Ammon's horn (tissue), 1 donor: ENCODE measurements around the gene RSPH3.
A peak's percentile ranks its signal among the peaks of the same experiment; 100 is the strongest.
"Not testable (repeated sequence)": the region's sequence is repeated elsewhere in the genome, so short reads cannot be mapped to it uniquely, and the experiment has no call there.

Experiments
- DNase-seq: peaks from one replicate; pipeline ENCODE4 v3.0.0-alpha.2; 2016; ENCODE audit warnings: low spot score

The RSPH3 gene

DNA sequence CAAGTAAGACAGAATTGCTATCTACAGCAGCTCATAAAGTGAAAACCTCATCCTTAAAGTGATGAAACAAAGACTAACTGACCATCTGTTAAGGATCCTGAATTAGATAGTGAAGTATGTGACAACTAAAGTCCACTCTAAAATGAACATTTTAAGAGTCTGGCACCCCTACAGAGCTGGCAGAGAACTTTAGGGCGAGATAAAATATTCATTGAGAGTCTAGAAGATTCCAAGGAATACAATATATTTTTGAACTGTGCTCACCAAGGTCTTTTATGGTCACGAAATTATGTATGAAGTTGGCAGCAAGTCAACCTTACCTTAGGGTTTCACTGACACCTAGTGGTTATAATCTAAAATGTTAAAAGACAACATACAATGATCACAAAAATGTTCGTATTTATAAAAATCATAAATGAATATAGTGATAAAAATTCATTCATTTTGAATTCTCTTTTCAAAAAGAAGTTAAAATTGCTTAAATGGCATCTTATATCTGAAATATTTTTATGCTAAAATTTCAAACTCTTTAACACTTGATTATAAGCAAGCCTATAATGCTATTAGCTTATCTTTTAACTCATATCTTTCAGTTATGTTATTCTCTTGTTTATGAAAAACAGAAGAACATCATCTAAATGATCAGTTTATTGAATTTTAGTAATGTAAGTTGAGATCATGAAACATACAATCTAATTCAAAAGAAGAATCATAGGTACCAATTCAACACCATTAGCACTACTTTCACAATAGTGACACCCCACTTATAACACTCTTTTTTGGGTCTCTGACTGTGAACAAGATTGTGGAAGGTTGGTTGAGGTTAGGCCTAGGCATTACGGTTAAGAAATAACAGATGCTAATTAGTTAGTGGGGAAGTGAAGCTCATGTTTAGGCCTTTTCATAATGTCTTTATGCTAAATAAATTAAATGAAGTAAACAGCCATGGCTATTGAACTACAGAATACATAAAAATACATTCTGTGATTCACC, 27.5 kb downstream of the RSPH3 start:
- DNase-seq: peak; percentile 40

DNA sequence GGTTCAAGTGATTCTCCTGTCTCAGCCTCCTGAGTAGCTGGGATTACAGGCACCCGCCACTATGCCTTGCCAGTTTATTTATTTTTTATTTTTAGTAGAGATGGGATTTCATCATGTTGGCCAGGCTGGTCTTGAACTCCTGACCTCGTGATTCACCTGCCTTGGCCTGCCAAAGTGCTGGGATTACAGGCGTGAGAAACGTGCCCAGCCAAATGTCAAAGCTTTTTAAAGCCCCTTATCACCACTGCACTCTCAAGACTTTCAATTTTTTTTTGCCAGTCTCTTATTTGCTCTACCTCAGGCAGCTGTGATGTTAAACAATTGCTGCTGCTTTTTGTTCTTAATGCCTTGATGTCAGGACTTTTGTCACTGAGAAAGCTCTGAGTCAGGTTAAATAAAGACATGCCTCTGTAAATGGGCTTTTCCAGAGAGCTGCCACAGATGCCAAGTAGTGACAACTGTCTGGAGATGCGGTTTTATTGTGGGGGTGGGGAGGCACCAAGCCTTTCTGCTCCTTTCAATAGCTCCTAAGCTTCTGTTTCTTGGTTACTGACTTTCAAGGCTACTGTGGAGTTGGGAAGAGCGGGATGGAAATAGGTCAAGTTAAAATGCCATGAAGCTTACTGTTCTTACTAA, 29.2 kb downstream of the RSPH3 start:
- DNase-seq: peak; percentile 14

DNA sequence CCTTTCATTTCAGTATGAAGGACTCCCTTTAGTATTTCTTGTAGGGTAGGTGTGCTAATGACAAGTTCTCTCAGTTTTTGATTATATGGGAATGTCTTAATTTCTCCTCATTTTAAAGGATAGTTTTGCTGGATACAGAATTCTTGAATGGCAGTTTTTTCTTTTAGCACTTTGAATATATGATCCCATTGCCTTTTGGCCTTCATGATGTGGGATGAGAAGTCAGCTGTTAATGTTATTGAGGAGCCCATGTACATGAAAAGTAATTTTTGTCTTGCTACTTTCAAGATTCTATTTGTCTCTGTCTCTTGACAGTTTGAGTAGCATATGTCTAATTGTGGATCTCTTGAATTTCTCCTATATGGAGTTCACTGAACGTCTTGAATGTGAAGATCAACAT, 30.9 kb downstream of the RSPH3 start:
- DNase-seq: no peak

DNA sequence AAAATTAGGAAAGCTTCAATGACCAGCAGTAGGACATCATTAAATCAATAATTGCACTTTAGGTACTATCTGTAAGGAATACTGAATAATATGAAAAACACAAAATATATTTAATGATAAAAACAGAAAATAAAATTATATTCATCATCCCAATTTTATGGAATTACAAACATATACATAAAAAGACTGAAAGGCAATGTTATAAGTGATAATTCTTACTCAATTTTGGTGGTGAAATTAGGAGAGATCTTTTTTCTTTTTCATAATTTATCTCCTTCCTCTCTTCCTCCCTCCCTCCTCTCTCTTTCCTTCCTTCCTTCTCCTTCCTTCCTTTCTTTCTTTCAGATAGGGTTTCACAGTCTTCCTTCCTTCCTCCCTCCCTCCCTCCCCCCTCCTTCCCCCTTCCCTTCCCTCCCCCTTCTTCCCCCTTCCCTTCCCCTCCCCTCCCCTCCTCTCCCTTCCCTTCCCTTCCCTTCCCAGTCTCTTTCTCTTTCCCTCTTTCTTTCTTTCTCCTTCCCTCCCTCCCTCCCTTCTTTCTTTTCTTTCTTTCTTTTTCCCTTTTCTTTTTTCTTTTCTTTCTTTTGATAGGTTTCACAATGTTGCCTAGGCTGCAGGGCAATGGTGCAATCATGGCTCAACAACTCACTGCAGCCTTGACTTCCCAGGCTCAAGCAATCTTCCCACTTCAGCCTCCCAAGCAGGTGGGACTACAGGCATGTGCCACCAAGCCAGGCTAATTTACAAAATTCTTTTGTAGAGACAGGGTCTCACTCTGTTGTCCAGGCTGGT, 36.8 kb downstream of the RSPH3 start:
- no peak for DNase-seq

DNA sequence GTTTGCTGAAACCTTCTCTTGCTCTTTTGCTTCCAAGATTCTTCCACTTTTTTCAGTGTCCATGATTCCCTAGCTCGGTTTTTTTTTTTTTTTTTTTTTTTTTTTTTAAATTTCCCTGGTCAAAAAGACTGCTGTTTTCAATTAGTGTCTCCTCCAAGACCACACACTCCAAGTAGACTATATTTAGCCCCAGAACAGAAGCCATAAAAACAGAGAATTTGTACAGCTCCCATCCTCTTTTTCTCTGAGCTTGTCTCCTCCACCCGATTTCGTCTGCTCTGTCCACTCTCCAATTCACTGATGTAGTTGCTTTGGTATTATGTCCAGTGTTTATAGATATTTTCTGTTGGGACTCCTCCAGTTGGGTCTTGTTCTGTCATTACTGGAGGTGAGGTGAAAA, 37.6 kb downstream of the RSPH3 start:
- DNase-seq: no peak

DNA sequence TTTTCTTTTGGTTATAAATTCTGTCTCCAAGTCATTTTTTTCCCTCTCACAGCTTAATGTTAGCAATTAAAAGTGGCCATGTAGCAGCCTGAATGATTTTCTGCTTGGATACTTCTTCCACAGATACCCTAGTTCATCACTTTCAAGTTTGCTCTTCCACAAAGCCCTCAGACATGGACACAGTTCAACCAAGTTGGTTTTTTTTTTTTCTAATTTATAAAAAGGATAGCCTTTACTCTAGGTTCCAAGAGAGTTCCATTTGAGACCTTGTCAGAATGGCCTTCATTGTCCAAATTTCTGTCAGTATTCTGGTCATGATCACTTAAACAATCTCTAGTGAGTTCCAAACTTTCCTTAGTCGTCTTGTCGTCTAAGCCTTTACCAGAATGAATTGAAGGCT, 40.0 kb downstream of the RSPH3 start:
- DNase-seq: peak; percentile 23

DNA sequence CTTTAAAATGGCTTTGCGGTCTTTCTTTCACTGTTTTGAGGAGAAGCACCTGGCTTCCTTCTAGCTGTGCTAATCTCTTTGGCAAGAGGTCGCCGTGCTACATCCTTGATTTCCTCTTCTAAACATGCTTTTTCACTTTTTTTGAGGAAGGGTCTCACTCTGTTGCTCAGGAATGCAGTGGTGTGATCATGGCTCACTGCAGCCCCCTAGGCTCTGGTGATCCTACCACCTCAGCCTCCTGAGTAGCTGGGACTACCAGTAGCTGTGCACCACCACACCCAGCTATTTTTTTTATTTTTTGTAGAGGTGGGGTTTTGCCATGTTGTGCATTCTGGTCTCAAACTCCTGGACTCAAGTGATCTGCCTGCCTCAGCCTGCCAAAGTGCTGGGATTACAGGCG, 40.5 kb downstream of the RSPH3 start:
- no peak for DNase-seq

DNA sequence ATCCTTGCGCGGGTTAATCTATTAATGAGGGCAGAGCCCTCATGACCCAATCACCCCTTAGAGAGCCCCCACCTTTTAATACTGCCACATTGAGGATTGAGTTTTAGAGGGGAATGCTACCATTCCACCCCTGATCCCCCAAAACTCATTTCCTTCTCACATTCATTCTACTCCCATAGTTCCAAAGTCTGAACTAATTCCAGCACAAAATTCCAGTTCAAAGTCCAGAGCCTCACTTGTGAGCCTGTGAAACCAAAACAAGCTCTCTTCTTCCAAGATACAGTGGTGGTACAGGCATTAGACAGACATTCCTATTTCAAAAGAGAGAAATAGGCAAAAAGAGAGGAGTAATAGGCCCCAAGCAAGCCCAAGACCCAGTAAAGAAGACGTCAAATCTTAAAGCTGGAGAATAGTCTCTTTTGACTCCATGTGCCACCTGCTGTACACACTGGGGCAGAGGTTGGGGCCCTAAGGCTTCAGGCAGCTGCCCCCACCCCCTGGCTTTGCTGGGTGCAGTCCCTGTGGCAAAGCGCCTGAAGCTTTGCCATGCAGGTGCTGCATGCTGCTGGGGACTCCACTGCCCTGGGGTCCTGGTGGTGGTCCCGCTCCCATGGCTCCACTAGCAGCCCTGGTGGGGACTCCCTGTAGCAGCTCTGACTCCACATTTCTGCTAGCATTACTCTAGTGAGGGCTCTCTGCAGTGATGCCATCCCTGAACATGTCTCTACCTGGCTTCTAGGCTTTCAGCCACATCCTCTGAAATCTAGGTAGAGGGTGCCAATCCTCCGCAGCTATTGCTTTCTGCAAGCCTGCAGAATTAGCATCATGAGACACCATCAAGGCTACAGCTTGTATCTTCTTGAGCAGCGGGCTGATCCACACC, 41.3 kb downstream of the RSPH3 start:
- DNase-seq: no peak

DNA sequence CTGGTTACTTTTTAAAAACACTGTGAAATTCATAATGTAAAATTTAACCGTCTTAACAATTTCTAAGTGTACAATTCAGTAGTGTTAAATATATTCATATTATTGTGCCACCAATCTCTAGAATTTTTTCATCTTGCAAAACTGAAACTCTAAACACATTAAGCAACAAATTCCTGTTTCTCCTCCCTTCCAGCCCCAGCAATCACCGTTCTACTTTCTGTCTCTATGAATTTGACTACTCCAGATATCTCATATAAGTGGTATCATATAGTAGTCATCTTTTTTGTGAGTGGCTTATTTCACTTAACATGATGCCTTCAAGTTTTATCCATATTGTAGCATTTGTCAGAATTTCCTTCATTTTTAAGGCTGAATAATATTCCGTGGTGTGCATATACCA, 44.7 kb downstream of the RSPH3 start:
- no peak for DNase-seq

DNA sequence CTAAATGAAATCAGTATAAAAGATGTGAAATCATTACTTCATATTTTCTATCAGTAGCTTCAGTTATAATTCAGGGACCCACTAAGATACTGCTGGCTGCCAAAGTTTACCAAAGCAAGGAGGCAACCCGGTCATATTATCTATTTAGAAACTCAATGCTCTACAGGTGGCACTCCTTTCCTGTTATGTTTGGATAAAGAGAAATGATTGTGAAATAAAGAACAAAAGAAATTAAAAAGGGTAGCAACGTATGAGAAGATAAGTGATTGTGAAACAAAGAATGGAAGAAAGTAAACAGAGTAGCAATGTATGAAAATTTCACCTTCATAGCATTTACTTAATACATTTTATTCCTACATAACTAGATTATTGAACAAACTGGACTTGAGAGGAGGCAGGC, 45.2 kb downstream of the RSPH3 start:
- no peak for DNase-seq

DNA sequence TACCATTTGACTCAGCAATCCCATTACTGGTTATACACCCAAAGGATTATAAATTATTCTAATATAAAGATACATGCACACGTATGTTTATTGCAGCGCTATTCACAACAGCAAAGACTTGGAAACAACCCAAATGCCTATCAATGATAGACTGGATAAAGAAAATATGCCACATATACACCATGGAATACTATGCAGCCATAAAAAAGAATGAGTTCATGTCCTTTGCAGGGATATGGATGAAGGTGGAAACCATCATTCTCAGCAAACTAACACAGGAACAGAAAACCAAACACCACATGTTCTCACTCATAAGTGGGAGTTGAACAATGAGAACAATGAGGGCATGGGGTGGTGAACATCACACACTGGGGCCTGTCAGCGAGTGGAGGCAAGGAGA, 48.0 kb downstream of the RSPH3 start:
- not testable (repeated sequence) for DNase-seq

DNA sequence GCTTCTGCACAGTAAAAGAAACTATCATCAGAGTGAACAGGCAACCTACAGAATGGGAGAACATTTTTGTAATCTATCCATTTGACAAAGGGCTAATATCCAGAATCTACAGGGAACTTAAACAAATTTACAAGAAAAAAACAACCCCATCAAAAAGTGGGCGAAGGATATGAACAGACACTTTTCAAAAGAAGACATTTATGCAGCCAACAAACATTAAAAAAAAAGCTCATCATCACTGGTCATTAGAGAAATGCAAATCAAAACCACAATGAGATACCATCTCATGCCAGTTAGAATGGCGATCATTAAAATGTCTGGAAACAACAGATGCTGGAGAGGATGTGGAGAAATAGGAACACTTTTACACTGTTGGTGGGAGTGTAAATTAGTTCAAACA, 48.4 kb downstream of the RSPH3 start:
- not testable (repeated sequence) for DNase-seq

DNA sequence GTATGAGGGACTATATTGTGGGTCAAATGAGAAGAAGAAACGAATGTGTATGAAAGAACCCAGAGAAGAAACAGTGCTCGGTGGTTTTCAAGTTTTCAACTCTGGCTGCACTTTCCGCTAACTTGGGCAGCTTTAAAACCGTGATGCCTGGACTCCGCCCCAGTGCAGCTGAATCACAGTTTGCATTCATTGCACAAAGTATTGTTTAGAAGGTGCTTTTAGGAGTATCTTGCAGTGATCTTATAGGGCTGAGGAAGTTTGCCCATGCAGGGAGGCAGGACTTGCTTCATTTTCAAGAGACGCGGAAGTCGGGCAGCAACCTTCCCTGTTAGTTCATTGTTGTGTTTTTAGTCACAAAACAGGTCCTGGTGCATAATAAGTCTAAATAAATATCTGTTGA, 52.7 kb downstream of the RSPH3 start:
- DNase-seq: no peak

DNA sequence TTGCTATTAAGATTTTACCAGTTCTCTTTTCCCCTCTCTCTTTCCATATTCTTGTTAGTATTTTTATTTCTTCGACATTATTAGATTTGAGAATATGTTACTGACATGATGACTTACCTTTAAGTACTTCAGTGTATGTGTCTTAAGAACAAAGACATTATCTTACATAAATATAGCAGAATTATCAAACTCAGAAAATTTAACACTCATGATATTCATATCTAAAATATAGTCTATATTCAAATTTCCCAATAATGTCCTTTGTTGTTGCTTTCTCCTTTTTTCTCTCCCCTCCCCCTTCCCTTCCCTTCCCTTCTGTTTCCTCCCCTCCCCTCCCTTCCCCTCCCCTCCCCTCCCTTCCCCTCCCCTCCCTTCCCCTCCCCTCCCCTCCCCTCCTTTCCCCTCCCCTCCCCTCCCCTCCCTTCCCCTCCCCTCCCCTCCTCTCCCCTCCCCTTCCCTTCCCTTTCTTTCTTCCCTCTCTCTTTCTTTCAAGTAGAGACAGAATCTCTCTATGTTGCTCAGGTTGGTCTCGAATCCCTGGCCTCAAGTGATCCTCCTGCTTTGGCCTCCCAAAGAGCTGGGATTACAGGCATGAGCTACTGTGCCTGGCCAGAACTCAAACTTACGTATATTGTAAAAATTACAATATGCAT, 56.5 kb downstream of the RSPH3 start:
- no peak for DNase-seq

DNA sequence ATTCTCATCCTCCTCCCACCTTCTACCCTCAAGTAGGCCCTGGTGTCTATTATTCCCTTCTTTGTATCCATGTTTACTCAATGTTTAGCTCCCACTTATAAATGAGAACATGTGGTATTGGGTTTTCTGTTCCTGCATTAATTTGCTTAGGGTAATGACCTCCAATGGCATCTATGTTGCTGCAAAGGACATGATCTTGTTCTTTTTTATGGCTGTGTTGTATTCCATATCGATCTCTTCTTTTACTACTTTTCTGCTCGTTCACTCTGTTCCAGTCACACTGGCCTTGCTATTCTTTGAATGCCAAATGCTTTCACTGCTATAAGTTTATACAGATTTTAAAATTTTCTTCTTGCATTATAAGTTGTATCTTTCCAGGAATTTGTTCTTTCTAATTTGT, 57.7 kb downstream of the RSPH3 start:
- DNase-seq: no peak

DNA sequence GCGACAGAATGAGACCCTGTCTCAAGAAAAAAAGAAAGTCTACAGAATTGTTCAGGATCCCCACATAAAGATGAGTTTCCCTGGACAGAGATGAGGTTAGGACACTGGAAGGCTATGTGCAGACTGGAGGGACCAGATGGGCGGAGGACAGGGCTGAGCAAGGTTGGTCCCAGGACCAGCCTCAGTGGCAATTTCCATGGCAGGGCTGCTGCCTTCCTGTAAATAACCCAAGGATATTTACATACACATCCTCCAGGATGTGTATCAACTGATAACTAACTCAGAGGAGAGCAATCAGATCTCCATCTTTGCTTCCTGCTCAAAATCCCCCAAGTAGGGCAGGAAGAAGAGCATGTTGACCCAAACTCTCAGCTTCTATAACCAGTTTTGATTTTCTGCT, 58.8 kb downstream of the RSPH3 start:
- no peak for DNase-seq

DNA sequence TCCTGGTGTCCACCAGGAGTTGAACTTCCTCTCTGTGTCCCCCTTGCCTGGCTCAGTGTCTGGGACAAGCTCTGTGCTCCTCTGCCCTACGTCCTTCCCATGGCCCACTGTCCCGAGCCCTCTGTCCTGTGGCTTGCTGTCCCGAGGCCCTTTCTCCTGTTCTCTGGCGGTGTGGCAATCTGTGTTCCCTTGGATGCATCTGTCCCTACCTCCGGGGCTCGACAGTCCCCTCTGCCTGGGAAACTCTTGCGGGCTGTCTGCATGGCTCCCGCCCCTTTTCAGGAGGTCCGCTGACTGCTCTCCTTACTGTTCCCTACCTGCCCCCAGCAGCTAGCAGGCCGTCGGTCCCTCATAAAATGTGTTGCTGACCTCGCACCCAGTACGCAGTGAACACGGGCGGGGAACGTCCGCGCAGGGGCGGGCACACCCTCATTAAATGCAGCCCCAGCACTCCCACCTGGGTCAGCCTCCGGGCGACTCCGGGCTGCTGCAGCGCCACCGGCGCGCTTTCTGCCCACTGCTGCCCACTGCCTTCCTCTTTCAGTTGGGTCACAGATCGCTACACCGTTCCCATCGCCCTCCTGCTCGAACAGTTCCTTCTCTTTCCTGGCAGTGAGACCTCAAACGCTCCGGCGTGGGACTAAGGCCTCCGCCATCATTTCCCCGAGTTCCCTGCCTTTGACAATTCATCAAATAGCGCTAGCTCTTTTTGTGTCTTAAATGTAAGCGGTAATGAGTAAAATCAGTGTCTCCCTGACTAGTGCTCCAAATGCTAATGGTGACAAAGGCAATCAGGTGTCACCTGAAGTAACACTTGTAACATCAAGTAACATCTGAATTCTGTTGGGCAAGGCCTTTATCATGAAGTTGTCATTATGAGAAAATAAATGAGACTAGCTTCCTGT, 60.5 kb downstream of the RSPH3 start:
- no peak for DNase-seq

DNA sequence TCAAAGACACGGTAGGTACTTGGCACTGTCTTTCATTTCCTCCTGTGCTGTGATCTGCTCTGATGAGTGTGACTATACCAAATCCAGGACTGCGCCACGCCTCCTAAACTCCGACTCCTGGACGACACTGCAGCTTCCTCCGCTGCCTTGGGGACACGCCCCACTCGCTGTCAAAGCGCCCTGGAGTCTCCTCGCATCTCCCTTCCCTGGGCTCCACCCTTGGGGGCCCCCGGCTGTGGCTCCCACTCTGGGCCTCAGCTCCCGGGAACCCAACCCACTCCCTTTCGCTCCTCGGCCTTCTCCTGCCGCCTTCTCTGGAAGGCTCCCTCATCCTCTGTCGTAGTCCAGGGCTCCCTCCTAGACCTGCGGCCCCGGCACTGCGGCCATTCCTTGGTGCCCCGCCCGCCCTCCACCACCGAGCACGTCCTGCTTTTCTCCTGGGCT, 61.2 kb downstream of the RSPH3 start:
- no peak for DNase-seq

DNA sequence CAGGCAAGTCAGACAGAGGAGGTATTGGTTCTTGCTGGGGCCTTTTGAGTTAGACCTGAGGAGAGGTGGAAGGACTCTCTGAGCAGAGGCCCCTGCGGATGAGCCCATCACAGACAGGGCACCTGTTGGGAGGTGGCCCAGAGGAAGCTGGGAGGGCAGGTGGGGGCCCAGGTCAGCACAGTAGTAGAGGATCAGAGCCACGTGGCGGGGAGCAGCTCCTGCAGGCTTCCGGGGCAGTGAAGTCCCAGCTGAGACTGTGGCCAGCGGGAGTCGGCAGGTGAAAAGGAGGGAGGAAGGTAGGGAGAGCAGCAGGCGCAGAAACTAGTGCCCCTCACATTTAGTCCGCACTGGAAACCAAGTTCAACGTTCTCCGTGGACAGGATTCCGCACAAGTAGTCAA, 61.8 kb downstream of the RSPH3 start:
- DNase-seq: no peak

DNA sequence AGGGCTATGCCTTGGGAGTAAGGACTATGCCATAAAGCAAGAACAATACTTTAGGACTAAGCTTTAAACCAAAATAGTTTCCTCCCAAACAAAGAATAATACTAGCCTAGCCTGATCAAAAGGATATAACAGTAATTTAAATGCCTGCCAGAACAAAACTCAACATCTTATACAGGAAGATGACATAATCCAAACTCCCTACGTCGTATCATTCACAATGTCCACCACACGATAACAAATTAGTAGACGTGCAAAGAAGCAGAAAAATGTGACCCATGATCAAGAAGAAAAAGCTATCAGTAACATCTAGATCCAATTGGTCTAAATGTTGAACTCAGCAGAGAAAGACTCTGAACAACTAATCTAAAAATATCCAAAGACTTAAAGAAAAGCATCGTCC, 65.8 kb downstream of the RSPH3 start:
- DNase-seq: no peak
